ENCODE measurements around the gene ABHD17C.

ABHD17C gene

GRCh38 chr15:80769829-80770705 lies 75.0 kb downstream of the ABHD17C start:
- Histone ChIP-seq H3K23ac (ENCODE audit: low read length) (no peak overlapping the region), H3K9me3 (ENCODE audit: insufficient read depth, low read depth, low read length) (no peaks in the 10 kb centered on the region), H3K36me3 (ENCODE audit: control insufficient read depth in 1 of 2, insufficient read depth in 2 of 2, low read length in 2 of 2) (no peaks in the 10 kb centered on the region), H4K8ac (ENCODE audit: low read depth, low read length) (no peak overlapping the region), H3K18ac (ENCODE audit: low read length) (no peak overlapping the region), H3K9ac (ENCODE audit: low read length) (no peak overlapping the region), H2AK5ac (ENCODE audit: low read length) (no peak overlapping the region), H3K27me3 (ENCODE audit: insufficient read depth, low read length) (no peaks in the 10 kb centered on the region), H3K79me2 (ENCODE audit: control insufficient read depth, insufficient read depth, low read length, poor library complexity) (no peaks in the 10 kb centered on the region), H2BK12ac (ENCODE audit: low read length) (no peak overlapping the region), H4K91ac (ENCODE audit: low read depth, low read length) (no peak overlapping the region), H4K12ac (ENCODE audit: low read depth, low read length) (no peak overlapping the region), H2BK5ac (ENCODE audit: low read depth, low read length, poor library complexity) (no peak overlapping the region), H2AFZ (ENCODE audit: insufficient read depth, low read length, poor library complexity) (no peak overlapping the region), H3K4me1 (ENCODE audit: control insufficient read depth in 1 of 2, insufficient read depth in 2 of 2, low read length in 2 of 2) (no peaks in the 10 kb centered on the region), H3K4me2 (ENCODE audit: low read length) (no peak overlapping the region), H3K14ac (ENCODE audit: low read length) (no peak overlapping the region), H3K4ac (ENCODE audit: low read depth, low read length) (no peak overlapping the region), H3K4me3 (ENCODE audit: low read depth, low read length) (no peak overlapping the region), H3K79me1 (ENCODE audit: low read length) (no peaks in the 10 kb centered on the region), H2BK120ac (ENCODE audit: insufficient read depth, low read length, poor library complexity) (no peak overlapping the region), H3K27ac (ENCODE audit: low read depth, low read length) (no peak overlapping the region)
- WGBS (ENCODE audit: extremely low coverage, insufficient coverage, insufficient read length), result no CpG with 5 or more reads among the region's 7 CpGs
- DNase-seq, result no peak

GRCh38 chr15:80773122-80773551 lies 78.0 kb downstream of the ABHD17C start:
- H2BK12ac ChIP-seq (ENCODE audit: low read length), result no peak overlapping the region
- H2BK120ac ChIP-seq (ENCODE audit: insufficient read depth, low read length, poor library complexity), result no peak overlapping the region
- no peaks in the 10 kb centered on the region for H3K79me2 ChIP-seq (ENCODE audit: control insufficient read depth, insufficient read depth, low read length, poor library complexity)
- no peaks in the 10 kb centered on the region for H3K79me1 ChIP-seq (ENCODE audit: low read length)
- H3K27ac ChIP-seq (ENCODE audit: low read depth, low read length), result no peak overlapping the region
- no peak overlapping the region for H2AK5ac ChIP-seq (ENCODE audit: low read length)
- H3K9ac ChIP-seq (ENCODE audit: low read length), result no peak overlapping the region
- no peak overlapping the region for H3K18ac ChIP-seq (ENCODE audit: low read length)
- H3K9me3 ChIP-seq (ENCODE audit: insufficient read depth, low read depth, low read length), result no peaks in the 10 kb centered on the region
- no peaks in the 10 kb centered on the region for H3K27me3 ChIP-seq (ENCODE audit: insufficient read depth, low read length)
- no peak overlapping the region for H2AFZ ChIP-seq (ENCODE audit: insufficient read depth, low read length, poor library complexity)
- no peak overlapping the region for H4K91ac ChIP-seq (ENCODE audit: low read depth, low read length)
- H2BK5ac ChIP-seq (ENCODE audit: low read depth, low read length, poor library complexity), result no peak overlapping the region
- no peak overlapping the region for H3K23ac ChIP-seq (ENCODE audit: low read length)
- no CpG with 5 or more reads among the region's 8 CpGs for WGBS (ENCODE audit: extremely low coverage, insufficient coverage, insufficient read length)
- no peak overlapping the region for H3K4ac ChIP-seq (ENCODE audit: low read depth, low read length)
- no peak overlapping the region for H3K14ac ChIP-seq (ENCODE audit: low read length)
- H4K8ac ChIP-seq (ENCODE audit: low read depth, low read length), result no peak overlapping the region
- H4K12ac ChIP-seq (ENCODE audit: low read depth, low read length), result no peak overlapping the region
- H3K4me1 ChIP-seq (ENCODE audit: control insufficient read depth in 1 of 2, insufficient read depth in 2 of 2, low read length in 2 of 2), result no peaks in the 10 kb centered on the region
- no peaks in the 10 kb centered on the region for H3K36me3 ChIP-seq (ENCODE audit: control insufficient read depth in 1 of 2, insufficient read depth in 2 of 2, low read length in 2 of 2)
- DNase-seq, result no peak
- no peak overlapping the region for H3K4me3 ChIP-seq (ENCODE audit: low read depth, low read length)
- H3K4me2 ChIP-seq (ENCODE audit: low read length), result no peak overlapping the region

GRCh38 chr15:80773792-80774352 lies 78.8 kb downstream of the ABHD17C start:
- Histone ChIP-seq H3K27ac (ENCODE audit: low read depth, low read length) (no peak overlapping the region), H3K9ac (ENCODE audit: low read length) (no peak overlapping the region), H3K4ac (ENCODE audit: low read depth, low read length) (no peak overlapping the region), H2BK5ac (ENCODE audit: low read depth, low read length, poor library complexity) (no peak overlapping the region), H2BK12ac (ENCODE audit: low read length) (no peak overlapping the region), H2BK120ac (ENCODE audit: insufficient read depth, low read length, poor library complexity) (no peak overlapping the region), H3K14ac (ENCODE audit: low read length) (no peak overlapping the region), H4K12ac (ENCODE audit: low read depth, low read length) (no peak overlapping the region), H3K9me3 (ENCODE audit: insufficient read depth, low read depth, low read length) (no peaks in the 10 kb centered on the region), H3K79me1 (ENCODE audit: low read length) (no peaks in the 10 kb centered on the region), H3K4me3 (ENCODE audit: low read depth, low read length) (no peak overlapping the region), H4K8ac (ENCODE audit: low read depth, low read length) (no peak overlapping the region), H3K4me1 (ENCODE audit: control insufficient read depth in 1 of 2, insufficient read depth in 2 of 2, low read length in 2 of 2) (no peaks in the 10 kb centered on the region), H3K27me3 (ENCODE audit: insufficient read depth, low read length) (no peaks in the 10 kb centered on the region), H3K4me2 (ENCODE audit: low read length) (no peak overlapping the region), H3K36me3 (ENCODE audit: control insufficient read depth in 1 of 2, insufficient read depth in 2 of 2, low read length in 2 of 2) (no peaks in the 10 kb centered on the region), H3K79me2 (ENCODE audit: control insufficient read depth, insufficient read depth, low read length, poor library complexity) (no peaks in the 10 kb centered on the region), H4K91ac (ENCODE audit: low read depth, low read length) (no peak overlapping the region), H2AFZ (ENCODE audit: insufficient read depth, low read length, poor library complexity) (no peak overlapping the region), H3K18ac (ENCODE audit: low read length) (no peak overlapping the region), H2AK5ac (ENCODE audit: low read length) (no peak overlapping the region), H3K23ac (ENCODE audit: low read length) (no peak overlapping the region)
- no CpG with 5 or more reads among the region's 5 CpGs for WGBS (ENCODE audit: extremely low coverage, insufficient coverage, insufficient read length)
- DNase-seq, result no peak

GRCh38 chr15:80774486-80774885 lies 79.4 kb downstream of the ABHD17C start:
- no peak overlapping the region for H4K8ac ChIP-seq (ENCODE audit: low read depth, low read length)
- H2AFZ ChIP-seq (ENCODE audit: insufficient read depth, low read length, poor library complexity), result no peak overlapping the region
- no peak overlapping the region for H2BK120ac ChIP-seq (ENCODE audit: insufficient read depth, low read length, poor library complexity)
- DNase-seq, result no peak
- WGBS (ENCODE audit: extremely low coverage, insufficient coverage, insufficient read length), result no CpG with 5 or more reads among the region's 1 CpG
- no peak overlapping the region for H4K12ac ChIP-seq (ENCODE audit: low read depth, low read length)
- no peak overlapping the region for H3K4me3 ChIP-seq (ENCODE audit: low read depth, low read length)
- no peaks in the 10 kb centered on the region for H3K36me3 ChIP-seq (ENCODE audit: control insufficient read depth in 1 of 2, insufficient read depth in 2 of 2, low read length in 2 of 2)
- H2AK5ac ChIP-seq (ENCODE audit: low read length), result no peak overlapping the region
- H3K27ac ChIP-seq (ENCODE audit: low read depth, low read length), result no peak overlapping the region
- H3K9me3 ChIP-seq (ENCODE audit: insufficient read depth, low read depth, low read length), result no peaks in the 10 kb centered on the region
- H3K4me2 ChIP-seq (ENCODE audit: low read length), result no peak overlapping the region
- H3K14ac ChIP-seq (ENCODE audit: low read length), result no peak overlapping the region
- H2BK5ac ChIP-seq (ENCODE audit: low read depth, low read length, poor library complexity), result no peak overlapping the region
- H3K23ac ChIP-seq (ENCODE audit: low read length), result no peak overlapping the region
- H3K79me1 ChIP-seq (ENCODE audit: low read length), result no peaks in the 10 kb centered on the region
- no peak overlapping the region for H2BK12ac ChIP-seq (ENCODE audit: low read length)
- peaks cover 2% of the 10 kb centered on the region for H3K27me3 ChIP-seq (ENCODE audit: insufficient read depth, low read length)
- H3K4ac ChIP-seq (ENCODE audit: low read depth, low read length), result no peak overlapping the region
- H3K4me1 ChIP-seq (ENCODE audit: control insufficient read depth in 1 of 2, insufficient read depth in 2 of 2, low read length in 2 of 2), result peaks cover 2 to 3% of the 10 kb centered on the region in 2 experiments
- H3K79me2 ChIP-seq (ENCODE audit: control insufficient read depth, insufficient read depth, low read length, poor library complexity), result no peaks in the 10 kb centered on the region
- H3K18ac ChIP-seq (ENCODE audit: low read length), result no peak overlapping the region
- no peak overlapping the region for H4K91ac ChIP-seq (ENCODE audit: low read depth, low read length)
- H3K9ac ChIP-seq (ENCODE audit: low read length), result no peak overlapping the region
